Heart right ventricle (tissue), 16 donors: ENCODE measurements around the gene GPR146. TPM values are rescaled to one million over a fixed set of nuclear protein-coding genes. Genes with fewer than 3 reads are reported as not detected.

Experiments used
- ATAC-seq, 8 donors: fragments of 200-7000 bp; cut with Tn5 transposase; one replicate each; pipeline ENCODE4 v1.9.1; 2020; ENCODE audit warnings: mild to moderate bottlenecking in 8 of 8, moderate library complexity in 8 of 8, moderate number of reproducible peaks in 1 of 8
- DNase-seq, 2 donors: peaks; one replicate each; pipeline ENCODE4 v3.0.0-alpha.2; 2020
- H3K27ac ChIP-seq, 10 donors: fragments of 200-600 bp; sonication (generic) in 2 of 10; one replicate each; pipeline versions ENCODE4 v1.5.0 to v1.8.0; 2020 to 2022; ENCODE audit warnings: mild to moderate bottlenecking in 3 of 10
- H3K27me3 ChIP-seq, 7 donors: fragments of 200-600 bp; one replicate each; pipeline ENCODE4 v1.8.0; 2021 to 2022; ENCODE audit warnings: mild to moderate bottlenecking in 2 of 7
- H3K36me3 ChIP-seq, 9 donors: fragments of 200-600 bp; sonication (generic) in 1 of 9; one replicate each; pipeline versions ENCODE4 v1.5.0 to v1.8.0; 2020 to 2022; ENCODE audit warnings: mild to moderate bottlenecking in 2 of 9
- H3K4me1 ChIP-seq, 9 donors: fragments of 200-600 bp; sonication (generic) in 1 of 9; one replicate each; pipeline versions ENCODE4 v1.5.0 to v1.8.0; 2020 to 2022; ENCODE audit warnings: mild to moderate bottlenecking in 4 of 9
- H3K4me3 ChIP-seq, 10 donors: fragments of 200-600 bp; sonication (generic) in 2 of 10; one replicate each; pipeline versions ENCODE4 v1.5.0 to v1.8.0; 2020 to 2022; ENCODE audit warnings: mild to moderate bottlenecking in 7 of 10, moderate library complexity in 2 of 10
- H3K9me3 ChIP-seq, 11 donors: fragments of 200-600 bp in 10 of 11; sonication (generic) in 2 of 11; one replicate each; pipeline versions ENCODE4 v1.5.0 to v1.8.0; 2013 to 2022; ENCODE audit warnings: mild to moderate bottlenecking in 2 of 11, control low read depth in 1 of 11, moderate library complexity in 1 of 11
- WGBS, 2 donors: extraction: QIAGEN DNeasy Blood & Tissue Kit; methylation state at CpG; one replicate each; pipeline ENCODE4 v1.1.7; 2013; ENCODE audit warnings: inconsistent platforms in 1 of 2; 5-methylcytosine and 5-hydroxymethylcytosine counted together
- intact Hi-C, 10 donors: fragments of 100-400 bp; cut with DNase I; formaldehyde crosslinking; loops; one replicate each; pipeline versions ENCODE4 v1.11.1 to v1.14.2; 2022
- microRNA-seq, 2 donors: library from miRNA; unstranded; fragments of <30 nt; microRNA quantifications; one replicate each; pipeline ENCODE4 v1.2.0, GENCODE V29; 2021
- polyA plus RNA-seq, 2 donors: library from polyadenylated mRNA; stranded (reverse); fragments of 200-250 nt; gene quantifications; one replicate each; pipeline ENCODE4 v1.2.3, GENCODE V29; 2013
- total RNA-seq, 10 donors: library from RNA; stranded (reverse); fragmentation: NEBNext Ultra II Directional in 3 of 10; extraction: Animal tissue kit (Norgen Biotek cat#: 25700) in 3 of 10; gene quantifications; one replicate each; pipeline versions ENCODE4 v1.2.1 to v1.2.4, GENCODE V29; 2021 to 2023
- TF ChIP-seq, protein P1 (sequence below), 9 donors: fragments of 200-600 bp; sonication (generic) in 2 of 9; IDR thresholded peaks; one replicate each; pipeline versions ENCODE4 v1.5.0 to v1.8.0; 2021 to 2022; ENCODE audit warnings: antibody characterized with exemption in 9 of 9, mild to moderate bottlenecking in 5 of 9, moderate library complexity in 1 of 9
- donor health status: Arrhythmogenic right ventricular cardiomyopathy.
- donor health status: ischemic (EF 13 %, LVEDD 7.1; RV severe dilation, severe dysfunction).
- donor health status: healthy with polysubstance abuse.
- donor health status: DM: no; HTN: yes; CAD: no.
- donor health status: DM: no; HTN: no; CAD: no.
- donor health status: ischemic (EF 25% LVEDD 6.9; RV normal size, moderate dysfunction).
- donor health status: ischemic (EF 25% LVEDD 5.7; RV mildly dilated, moderate dysfunction).
- donor health status: healthy.
- donor health status: DM: yes; HTN: yes; CAD: no.
- donor health status: Ischemic cardiomyopathy.
- donor health status: ischemic (EF 35%, LVEDD 5.7; RV mildly dilated, moderate dysfunction).
- donor health status: nonischemic (EF 11% LVEDD 7.7; RV severe dilation, severe dysfunction).
- donor health status: DM: yes; HTN: yes; CAD: no.
- donor health status: PGD.
- donor health status: ischemic (EF 29% LVEDD 5.4; RV normal size, mild dysfunction).
- donor health status: nonischemic (EF 23%, LVEDD 6.1; RV moderate dilation, normal function).

The GPR146 gene
- total and polyA plus RNA-seq, 12 donors, result 13.3 to 34.5 (median 22.7) TPM

DNA sequence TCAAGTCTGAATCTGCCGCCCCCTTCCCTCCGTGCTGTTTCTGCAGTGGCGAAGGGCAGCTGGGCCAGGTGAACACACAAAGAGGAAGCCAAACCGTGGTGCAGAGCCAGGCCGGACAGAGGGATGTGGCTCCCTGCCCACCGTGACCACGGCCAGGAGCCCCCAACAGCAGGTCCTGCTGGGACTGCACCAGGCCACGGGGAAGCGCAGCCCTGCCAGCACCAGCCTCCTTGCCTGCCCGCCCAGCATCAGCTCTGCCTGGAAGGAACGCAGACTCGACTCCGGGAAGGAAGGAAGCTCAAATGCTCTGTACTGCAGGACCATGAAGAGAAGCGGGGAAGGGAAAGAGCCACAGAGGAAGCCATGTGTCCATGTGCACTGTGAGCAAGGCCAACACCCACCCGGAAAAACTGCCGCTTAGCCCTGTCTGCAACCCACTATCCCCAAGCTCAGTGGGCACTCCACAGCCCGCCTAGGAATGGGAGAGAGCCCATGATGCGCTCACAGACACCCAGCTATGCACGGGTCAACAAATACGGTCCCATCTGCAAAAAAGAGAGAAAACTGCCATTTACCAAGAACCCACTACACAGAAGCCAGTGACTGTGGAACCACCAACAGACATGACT lies 62.6 kb downstream of the GPR146 start:
- Histone ChIP-seq H3K27me3 (no peaks in the 10 kb centered on the region), H3K4me3 (no peak overlapping the region), H3K36me3 (no peaks in the 10 kb centered on the region), H3K27ac (peak overlapping the region in 1 of 10 donors; percentile 15), H3K4me1 (peaks cover 0 to 42% (median 3%) of the 10 kb centered on the region in 9 donors), H3K9me3 (no peaks in the 10 kb centered on the region)
- WGBS, 2 donors, result 62 to 65% methylated on average over 20 of the region's 20 CpGs
- DNase-seq, result no peak
- TF ChIP-seq, protein P1, sequence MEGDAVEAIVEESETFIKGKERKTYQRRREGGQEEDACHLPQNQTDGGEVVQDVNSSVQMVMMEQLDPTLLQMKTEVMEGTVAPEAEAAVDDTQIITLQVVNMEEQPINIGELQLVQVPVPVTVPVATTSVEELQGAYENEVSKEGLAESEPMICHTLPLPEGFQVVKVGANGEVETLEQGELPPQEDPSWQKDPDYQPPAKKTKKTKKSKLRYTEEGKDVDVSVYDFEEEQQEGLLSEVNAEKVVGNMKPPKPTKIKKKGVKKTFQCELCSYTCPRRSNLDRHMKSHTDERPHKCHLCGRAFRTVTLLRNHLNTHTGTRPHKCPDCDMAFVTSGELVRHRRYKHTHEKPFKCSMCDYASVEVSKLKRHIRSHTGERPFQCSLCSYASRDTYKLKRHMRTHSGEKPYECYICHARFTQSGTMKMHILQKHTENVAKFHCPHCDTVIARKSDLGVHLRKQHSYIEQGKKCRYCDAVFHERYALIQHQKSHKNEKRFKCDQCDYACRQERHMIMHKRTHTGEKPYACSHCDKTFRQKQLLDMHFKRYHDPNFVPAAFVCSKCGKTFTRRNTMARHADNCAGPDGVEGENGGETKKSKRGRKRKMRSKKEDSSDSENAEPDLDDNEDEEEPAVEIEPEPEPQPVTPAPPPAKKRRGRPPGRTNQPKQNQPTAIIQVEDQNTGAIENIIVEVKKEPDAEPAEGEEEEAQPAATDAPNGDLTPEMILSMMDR (IDR thresholded peaks at IDR 0.05), result no peak
- intact Hi-C loops, result no loop called here
- ATAC-seq, result no peak

DNA sequence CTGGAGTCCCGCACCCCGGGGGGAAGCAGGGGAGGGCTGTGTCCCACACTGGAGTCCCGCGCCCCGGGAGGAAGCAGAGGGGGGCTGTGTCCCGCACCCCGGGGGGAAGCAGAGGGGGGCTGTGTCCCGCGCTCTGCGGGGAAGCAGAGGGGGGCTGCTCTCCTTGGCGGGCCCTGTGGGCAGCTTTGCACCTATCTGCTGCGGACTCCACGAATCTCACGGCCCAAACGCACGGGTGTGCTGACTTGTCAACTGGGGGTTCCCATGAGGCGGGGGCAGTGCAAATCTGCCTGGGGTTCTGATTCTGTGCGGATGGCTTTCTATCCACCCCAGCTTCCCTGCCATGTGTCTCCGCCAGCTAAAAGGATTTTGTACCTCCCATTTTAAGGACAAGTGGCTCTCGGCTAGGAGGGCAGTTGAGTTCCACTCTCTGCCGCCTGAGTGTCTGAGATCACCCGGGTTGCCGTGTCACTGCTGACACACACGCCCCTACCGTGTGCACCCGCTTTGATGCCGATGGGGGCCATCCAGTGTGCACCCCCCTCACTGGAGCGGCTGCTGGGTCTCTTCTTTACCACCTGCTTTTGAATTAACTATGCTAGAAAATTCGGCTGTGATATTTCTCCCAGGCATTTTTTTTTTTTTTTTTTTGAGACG lies 64.0 kb downstream of the GPR146 start:
- ATAC-seq, result no peak
- TF ChIP-seq, protein P1 (IDR thresholded peaks at IDR 0.05), result no peak

More for the DNA sequence above, 64.0 kb downstream of the GPR146 start:
- no peak overlapping the region for H3K4me3 ChIP-seq
- no peaks in the 10 kb centered on the region for H3K36me3 ChIP-seq
- H3K27me3 ChIP-seq, result no peaks in the 10 kb centered on the region
- DNase-seq, result no peak
- no peak overlapping the region for H3K27ac ChIP-seq
- H3K9me3 ChIP-seq, result no peaks in the 10 kb centered on the region
- H3K4me1 ChIP-seq, result peaks cover 0 to 45% (median 3%) of the 10 kb centered on the region in 9 donors
- intact Hi-C loops, result no loop called here
- WGBS, 2 donors, result 78 to 87% methylated on average over 27 to 30 of the region's 30 CpGs

Small RNA genes within 50 kb of the gene (microRNA-seq; reads per million reads assigned to microRNA genes)
- gene MIR339, result 521 to 568 reads per million in 2 donors

Other genes starting within 250 kb of the GPR146 start
- gene SUN1, start 212.1 kb upstream of the GPR146 start, total RNA-seq, result 100 to 1,000 TPM; 129 to 211 (median 183) TPM
- 100 to 1,000 TPM in 1 of 2 donors, 10 to 100 TPM in 1; 69.2 to 203 TPM for gene SUN1, start 212.1 kb upstream of the GPR146 start, polyA plus RNA-seq
- 10 to 100 TPM; 14.7 to 25.0 (median 20.4) TPM for gene GET4, start 168.0 kb upstream of the GPR146 start, total RNA-seq
- 10 to 100 TPM; 32.8 to 38.6 TPM for gene GET4, start 168.0 kb upstream of the GPR146 start, polyA plus RNA-seq
- gene ADAP1, start 89.9 kb upstream of the GPR146 start, total RNA-seq, result 10 to 100 TPM in 5 of 10 donors, 1 to 10 TPM in 5; 5.2 to 14.9 (median 9.7) TPM
- 10 to 100 TPM in 1 of 2 donors, 1 to 10 TPM in 1; 2.3 to 13.5 TPM for gene ADAP1, start 89.9 kb upstream of the GPR146 start, polyA plus RNA-seq
- gene COX19, start 69.0 kb upstream of the GPR146 start, total RNA-seq, result 1 to 10 TPM; 3.7 to 9.1 (median 6.1) TPM
- 1 to 10 TPM; 4.7 to 6.9 TPM for gene COX19, start 69.0 kb upstream of the GPR146 start, polyA plus RNA-seq
- gene CYP2W1, start 61.4 kb upstream of the GPR146 start, total RNA-seq, result not detected
- not detected for gene CYP2W1, start 61.4 kb upstream of the GPR146 start, polyA plus RNA-seq
- gene GPER1, start 43.6 kb downstream of the GPR146 start, total RNA-seq, result 1 to 10 TPM; 1.1 to 4.7 (median 1.7) TPM
- 1 to 10 TPM; 3.0 to 4.5 TPM for gene GPER1, start 43.6 kb downstream of the GPR146 start, polyA plus RNA-seq
- gene ZFAND2A, start 115.7 kb downstream of the GPR146 start, total RNA-seq, result 10 to 100 TPM in 4 of 10 donors, 1 to 10 TPM in 6; 4.4 to 11.2 (median 7.7) TPM
- 10 to 100 TPM; 26.9 to 32.6 TPM for gene ZFAND2A, start 115.7 kb downstream of the GPR146 start, polyA plus RNA-seq
- not detected for gene UNCX, start 188.3 kb downstream of the GPR146 start, total RNA-seq
- gene UNCX, start 188.3 kb downstream of the GPR146 start, polyA plus RNA-seq, result not detected